HG03045 (cell line): Measurements from ENCODE around the gene ADAP1.
"Not testable (repeated sequence)": the region's sequence is repeated elsewhere in the genome, so short reads cannot be mapped to it uniquely, and the experiment has no call there.

ENCODE experiments used
- ATAC-seq: cut with Tn5 transposase; IDR thresholded peaks from one replicate; pipeline ENCODE4 v1.9.1; 2021; ENCODE audit warnings: mild to moderate bottlenecking, moderate library complexity; ENCODE audit not compliant: unreplicated experiment

Gene ADAP1

DNA sequence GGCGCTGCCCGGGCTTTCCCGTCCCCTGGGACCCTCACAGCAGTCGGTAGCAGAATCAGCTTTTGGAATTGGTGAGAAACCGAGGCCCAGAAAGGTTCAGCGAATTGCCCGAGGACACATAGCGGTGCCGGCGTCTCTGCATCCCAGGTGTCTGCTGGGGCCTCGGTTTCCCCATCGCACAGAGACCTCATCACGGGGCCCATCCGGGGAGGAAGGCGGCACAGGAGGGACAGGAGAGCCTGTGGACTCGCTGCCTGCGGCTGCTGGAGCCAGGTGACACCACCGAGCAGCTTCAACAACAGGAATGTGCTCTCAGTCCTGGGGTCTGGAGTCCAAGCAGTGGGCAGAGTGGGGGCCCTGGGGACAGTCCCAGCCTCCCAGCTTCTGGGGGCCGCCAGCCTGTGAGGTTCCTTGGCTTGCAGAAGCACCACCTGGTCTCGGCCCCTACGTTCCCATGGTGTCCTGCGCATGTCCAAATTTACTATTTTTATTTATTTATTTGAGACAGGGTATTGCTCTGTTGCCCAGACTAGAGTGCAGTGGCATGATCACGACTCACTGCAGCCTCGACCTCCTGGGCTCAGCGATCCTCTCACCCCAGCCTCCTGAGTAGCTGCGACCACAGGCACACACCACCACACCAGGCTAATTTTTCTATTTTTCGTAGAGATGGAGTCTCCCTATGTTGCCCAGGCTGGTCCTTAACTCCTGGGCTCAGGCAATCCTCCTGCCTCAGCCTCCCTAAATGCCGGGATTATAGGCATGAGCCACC lies 21.4 kb upstream of the ADAP1 start:
- ATAC-seq: no peak

DNA sequence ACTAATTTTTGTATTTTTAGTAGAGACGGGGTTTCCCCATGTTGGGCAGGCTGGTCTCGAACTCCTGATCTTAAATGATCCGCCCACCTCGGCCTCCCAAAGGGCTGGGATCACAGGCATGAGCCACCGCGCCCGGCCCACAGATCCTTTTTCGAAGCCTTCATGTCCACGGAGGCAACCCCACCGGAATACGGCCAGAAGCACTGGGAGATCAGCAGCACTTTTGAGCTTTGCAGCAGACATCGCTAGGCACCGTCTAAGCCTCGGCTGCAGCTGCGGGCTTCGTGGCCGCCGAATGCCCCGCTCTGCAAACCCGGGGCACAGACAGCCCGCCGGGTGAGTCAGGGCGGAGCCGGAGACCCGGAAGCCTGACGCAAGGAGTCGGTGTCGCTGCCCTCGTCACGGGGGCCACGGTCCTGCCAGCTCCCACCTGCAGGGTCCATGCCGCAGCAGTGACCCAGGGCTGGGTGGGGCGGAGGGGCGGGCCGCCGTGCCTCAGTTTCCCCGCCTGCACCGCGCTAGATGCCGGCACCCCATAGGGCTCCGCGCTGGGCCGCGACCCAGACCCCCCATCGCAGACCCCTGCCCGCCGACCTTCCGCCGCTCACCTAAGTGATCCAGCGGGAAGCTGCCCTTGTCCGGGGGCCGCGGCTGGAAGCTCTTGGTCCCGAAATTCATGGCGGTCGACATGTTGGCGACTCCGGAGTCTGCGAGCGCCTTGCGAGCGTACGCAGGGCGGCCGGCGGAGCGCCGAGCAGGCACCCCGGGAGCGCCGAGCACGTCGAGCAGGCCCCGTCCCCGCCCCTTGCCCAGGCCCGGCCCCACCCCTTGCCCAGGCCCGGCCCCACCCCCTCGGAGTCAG lies 20.6 kb upstream of the ADAP1 start, which contains the start of gene COX19:
TSS of gene COX19 (minus strand) at position 730 of the 862 bp plus-strand sequence. CDS start at position 690, 40 bp downstream.
- peak; percentile 74 for ATAC-seq

DNA sequence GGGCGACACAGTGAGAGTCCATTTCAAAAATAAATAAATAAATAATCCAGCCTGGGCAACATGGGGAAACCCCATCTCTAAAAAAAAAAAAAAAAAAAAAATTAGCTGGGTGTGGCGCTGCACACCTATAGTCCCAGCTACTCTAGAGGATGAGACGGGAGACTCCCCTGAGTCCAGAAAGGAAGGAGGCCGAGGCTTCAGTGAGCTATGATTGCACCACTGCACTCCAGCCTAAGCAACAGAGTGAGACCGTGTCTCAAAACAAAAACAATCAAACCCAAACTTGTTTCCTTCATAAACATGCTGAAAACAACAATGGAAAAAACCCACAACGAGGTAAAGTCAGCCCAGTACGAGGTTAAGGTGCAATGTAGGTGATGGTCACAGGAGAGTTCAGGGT lies 19.7 kb upstream of the ADAP1 start:
- ATAC-seq: no peak

DNA sequence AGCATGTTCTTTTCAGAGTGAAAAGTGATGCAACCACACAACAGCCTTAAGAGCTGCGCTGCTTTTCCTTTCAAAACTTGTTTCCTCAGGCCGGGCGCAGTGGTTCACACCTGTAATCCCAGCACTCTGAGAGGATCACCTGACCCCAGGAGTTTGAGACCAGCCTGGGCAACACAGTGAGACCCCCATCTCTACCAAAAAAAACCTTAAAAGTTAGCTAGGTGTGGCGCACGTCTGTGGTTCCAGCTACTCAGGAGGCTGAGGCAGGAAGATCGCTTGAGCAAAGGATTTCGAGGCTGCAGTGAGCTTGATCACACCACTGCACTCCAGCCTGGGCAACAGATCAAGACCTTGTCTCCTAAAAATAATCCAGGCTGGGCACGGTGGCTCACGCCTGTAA lies 18.8 kb upstream of the ADAP1 start:
- no peak for ATAC-seq

DNA sequence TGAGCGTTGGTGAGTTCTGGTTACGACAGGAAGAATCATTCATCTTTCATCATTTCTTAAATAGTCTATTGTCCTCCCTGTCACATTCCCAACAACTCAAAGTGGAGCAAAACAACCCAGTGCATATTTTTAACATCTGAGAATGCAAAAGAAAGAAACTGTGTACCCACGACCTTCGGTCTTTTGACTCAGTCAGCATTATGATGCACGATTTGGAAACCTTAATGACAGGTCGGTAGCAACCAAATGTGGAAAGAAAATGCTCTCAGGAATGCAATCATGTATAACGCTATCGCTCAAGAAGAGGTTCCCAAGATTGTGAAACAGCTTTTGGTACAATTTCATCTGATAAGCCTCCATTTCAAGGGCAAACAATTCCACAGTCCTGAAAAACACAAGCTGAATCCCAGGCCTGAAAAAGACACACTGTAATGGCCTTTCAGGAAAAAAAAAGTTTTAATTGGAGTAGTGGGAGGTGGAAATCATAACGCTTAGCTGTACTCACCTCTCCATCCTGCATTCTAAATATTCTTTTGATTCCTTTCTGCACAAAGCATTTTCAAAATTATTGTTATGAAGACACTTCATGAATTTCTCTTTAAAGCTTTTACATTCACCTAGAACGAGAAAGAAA lies 18.3 kb upstream of the ADAP1 start:
- no peak for ATAC-seq

DNA sequence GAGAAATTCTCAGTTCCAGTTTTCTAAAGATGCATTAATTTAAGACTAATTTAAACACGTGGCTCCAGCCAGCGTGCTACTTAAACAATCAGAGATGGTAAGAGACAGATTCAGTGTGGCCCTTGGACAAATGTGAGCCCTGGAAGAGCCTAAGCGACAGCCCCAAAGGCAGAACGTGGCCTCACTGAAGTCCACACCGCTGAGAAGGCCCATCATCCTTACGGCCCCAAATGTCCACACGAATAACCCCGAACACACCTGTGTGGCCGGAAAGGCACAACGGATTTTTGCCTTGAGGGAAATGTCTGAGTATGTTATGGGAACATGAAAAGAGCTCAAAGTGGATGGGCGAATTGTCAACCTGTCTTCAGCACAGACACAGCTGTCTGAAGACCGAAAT lies 17.6 kb upstream of the ADAP1 start:
- ATAC-seq: no peak

DNA sequence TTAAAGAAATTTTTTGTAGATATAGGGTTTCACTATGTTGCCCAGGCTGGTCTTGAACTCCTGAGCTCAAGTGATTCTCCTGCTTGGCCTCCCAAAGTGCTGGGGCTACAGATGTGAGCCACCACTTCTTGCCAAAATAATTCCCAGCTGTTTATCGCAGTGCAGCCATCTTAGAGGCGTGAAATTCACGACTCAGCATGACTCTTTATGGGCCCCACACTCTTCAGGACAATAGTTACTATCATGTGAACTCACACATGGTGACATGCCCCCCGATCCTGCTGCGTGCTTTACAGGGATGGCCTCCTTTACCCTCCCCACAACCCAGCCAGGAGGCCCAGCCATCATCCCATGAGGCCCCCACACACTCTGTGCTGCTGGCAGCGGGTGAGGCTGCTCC lies 16.3 kb upstream of the ADAP1 start:
- no peak for ATAC-seq

DNA sequence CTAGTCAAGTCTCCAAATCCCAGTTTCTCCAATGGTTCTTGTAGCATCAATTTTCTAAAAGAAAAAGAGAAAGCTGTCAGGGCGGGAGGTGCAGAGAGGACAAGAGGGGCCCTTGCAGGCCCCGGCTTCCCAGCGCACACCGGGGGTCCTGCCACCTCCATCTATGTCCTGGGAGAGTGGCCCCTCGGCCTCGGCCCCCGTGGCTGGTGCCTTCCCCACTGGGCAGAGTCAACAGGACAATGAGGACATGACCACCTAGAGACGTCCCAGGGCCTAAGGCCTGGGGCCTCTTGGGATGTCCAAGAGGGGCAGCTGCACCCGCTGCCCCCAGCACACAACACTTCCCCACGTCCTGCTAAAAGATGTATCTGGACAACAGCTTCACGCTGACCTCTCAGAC lies 14.9 kb upstream of the ADAP1 start:
- no peak for ATAC-seq

DNA sequence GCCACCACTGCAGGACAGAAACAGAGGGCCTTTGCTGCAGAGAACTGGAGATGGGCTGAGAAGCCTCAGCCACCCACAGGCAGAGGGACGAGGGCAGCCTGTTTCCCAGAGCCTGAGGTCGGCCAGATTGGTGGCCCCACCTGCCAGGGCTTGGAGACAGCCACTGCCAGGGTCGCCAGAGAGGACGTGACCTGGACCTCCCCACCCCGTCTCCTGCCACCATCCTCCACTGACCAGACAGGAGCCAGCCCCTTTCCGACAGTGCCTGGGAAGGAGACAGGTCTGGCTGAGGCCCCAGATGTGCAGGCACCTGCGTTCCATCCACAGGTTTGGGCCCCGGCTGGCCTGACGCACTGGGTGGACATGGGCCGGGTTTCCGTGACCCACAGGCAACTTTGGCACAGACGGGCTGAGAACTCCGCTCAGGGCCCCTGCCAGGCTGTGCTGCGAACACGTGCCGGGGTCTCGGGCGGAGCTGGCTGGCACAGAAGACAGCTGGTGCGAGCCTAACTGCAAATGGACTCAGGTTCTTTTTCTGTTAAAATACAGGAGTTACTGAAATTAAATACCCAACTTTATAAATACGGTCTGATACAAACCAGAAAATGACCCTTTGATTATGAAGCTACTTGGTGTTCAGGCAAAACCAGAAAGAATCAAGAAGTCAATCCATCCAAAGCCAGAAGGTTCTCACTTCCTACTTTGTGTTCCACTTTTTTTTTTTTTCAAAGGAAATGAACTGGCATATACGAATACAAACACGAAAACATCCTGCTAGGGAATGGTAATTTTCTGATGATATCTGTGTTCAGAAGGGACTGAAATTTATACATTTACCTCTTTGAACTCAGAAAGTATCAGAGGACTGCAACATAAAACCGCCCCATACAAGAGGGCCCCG lies 14.0 kb upstream of the ADAP1 start:
- ATAC-seq: no peak

DNA sequence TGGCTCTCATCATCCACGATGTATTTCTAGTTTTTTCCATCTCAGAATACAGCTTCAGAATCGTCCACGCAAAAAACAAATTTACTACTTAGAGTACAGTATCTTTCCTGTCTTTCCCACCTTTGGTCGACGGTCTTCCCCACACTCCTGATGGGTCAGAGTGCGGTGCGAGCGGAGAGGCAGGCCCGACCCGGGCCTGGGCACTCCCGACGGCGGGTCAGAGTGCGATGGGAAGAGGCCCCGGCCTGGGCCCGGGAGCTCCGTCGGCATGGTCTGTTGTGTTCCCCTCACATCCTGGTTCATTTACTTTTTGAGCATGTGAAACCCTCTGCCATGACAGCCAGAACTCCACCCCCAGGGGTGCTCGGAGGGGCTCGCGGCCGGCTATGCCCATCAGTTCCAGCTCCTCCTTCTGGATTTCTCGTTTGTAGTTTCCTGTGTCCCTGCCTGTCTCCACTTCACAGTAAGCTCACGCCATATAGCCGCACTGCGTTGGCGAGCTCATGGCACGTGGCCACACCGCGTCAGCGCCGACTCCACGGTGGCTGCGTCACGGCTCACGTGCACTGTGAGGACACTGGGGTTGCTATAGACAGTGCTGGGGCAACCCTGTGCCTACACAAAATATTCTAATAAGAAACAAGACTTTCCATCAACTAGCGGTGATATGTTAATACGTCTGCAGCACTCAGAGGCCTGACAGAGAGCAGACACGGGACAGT lies 13.0 kb upstream of the ADAP1 start:
- ATAC-seq: no peak

DNA sequence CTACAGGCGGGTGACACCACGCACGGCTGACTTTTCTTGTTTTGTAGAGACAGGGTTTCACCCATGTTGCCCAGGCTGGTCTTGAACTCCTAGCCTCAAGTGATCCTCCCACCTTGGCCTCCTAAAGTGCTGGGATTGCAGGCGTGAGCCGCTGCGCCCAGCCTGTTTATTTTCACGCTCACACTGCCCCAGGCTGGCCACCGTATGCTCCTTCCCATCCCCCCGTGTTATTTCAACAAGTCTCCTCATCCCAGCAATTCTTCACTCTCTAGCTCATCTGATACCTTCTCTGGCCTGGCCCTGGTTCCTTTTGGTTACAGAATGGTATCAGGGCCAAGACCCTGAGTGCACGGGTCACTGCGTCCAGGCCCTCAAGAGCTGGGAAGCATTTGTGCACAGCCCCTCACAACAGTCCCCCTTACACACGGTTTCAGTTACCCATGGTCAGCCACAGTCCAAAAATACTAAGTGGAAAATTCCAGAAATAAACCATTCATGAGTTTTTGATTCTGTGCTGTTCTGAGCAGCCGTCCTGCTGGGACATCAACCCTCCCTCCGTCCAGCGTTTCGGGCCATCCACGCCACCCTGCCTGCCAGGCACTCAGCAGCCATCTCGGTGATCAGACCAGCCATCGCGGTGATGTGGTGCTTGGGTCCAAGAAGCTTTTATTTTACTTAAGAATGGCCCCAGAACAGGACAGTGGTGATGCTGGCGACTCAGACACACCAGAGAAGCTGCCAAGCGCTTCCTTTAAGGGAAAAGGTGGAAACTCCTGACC lies 12.0 kb upstream of the ADAP1 start:
- no peak for ATAC-seq

DNA sequence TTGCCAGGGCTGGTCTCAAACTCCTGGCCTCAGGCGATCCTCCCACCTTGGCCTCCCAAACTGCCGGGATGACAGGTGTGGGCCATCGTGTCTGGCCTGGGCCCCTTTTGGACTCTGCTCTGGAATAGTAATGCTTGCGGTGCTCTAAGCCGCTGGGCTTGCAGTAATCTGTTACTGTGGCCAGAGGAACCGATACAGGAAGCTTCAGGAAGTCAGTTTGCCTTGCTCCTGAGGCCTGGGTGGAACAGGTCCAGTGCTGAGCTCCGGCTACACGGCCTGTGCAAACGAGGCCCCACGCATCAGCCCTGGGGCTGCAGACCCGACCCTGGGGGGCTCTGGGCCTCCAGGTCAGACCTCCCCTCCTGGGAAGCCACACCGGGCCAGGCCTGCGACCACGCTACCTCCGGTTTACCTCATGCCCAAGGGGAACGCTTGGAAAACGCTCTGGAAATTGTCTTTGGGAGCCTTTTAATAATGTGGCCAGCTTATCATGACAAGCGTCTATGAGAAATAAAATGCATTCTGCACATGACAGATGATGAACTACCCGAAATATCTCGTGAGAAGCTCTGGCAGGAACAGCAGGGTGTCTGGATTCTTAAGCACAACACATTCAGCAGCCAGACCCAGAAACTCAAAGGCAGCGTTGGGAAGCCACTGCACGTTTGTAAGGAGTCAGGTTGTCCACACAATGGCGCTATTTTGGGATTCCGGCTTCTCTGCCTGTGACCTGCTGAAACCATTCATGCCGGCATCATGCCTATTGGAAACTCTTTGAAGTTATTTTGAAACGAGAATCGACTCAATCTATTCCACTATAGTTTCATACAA lies 10.1 kb upstream of the ADAP1 start:
- no peak for ATAC-seq

DNA sequence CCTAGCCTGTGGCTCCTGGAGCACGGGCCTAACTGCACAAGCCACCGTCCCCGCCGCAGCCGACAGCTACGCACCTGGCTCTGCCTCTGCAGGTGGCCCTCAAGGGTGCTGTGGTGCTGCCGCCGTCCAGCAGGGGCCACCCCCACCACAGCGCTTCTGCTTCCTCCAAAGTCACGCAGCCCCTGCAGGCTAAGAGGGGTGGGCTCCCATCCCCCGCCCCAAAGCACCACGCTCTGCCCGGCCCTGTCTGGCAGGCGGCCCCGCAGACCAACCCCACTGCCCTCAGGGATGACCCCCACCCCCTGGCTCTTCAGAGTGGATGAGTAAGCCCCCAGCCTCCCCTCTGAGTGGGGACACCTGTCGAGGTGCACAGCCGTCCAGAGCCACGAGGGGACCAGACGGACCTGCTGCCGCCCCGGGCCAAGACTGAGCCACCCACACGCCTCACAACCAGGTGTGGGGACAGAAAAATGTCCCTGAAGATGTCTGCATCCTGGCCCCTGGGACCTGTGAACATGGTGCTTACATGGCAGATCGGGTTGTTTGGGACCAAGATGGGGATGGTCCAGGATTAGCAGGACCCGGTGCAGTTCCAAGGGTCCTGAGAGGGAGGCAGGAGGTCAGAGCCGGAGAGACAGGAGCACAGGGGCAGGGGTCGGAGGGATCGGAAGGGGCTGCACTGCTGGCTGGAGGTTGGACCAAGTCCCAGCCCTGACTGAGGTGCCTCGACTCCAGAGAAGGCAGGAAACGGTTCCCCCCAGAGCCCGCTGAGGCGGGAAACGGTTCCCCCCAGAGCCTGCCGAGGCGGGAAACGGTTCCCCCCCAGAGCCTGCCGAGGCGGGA lies 9.0 kb upstream of the ADAP1 start:
- no peak for ATAC-seq

DNA sequence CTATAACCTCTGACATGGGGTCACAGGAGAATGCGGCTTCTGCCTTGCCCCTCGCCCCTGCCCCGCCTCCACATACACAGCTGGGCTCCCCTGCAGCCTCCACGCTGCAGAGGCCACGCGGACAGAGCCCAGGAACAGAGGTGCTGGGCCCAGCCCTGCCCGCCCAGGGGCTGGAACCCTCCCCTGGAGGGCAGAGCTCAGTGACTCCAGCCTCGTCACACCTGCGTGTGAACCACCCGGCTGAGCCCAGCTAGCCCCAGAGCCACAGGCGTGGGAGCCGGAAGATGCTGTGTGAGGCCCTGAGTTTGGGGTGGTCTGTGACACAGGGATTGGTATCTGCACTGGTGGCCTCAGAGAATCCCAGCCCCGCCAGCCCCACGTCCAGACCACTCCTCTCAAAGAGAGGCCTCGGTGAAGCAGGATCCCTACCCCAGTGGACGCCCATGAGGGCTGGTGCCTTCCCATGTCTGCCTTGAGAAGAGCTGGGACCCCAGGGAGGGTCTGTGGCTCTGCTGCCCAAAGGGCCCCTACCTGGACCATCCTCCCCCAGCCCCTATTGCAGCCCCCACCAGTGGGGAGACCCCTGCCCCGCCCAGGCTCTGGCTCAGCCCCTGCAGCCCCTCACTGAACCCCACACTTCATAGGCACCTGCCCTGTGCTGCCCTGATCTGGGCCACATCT lies 8.1 kb upstream of the ADAP1 start:
- no peak for ATAC-seq

DNA sequence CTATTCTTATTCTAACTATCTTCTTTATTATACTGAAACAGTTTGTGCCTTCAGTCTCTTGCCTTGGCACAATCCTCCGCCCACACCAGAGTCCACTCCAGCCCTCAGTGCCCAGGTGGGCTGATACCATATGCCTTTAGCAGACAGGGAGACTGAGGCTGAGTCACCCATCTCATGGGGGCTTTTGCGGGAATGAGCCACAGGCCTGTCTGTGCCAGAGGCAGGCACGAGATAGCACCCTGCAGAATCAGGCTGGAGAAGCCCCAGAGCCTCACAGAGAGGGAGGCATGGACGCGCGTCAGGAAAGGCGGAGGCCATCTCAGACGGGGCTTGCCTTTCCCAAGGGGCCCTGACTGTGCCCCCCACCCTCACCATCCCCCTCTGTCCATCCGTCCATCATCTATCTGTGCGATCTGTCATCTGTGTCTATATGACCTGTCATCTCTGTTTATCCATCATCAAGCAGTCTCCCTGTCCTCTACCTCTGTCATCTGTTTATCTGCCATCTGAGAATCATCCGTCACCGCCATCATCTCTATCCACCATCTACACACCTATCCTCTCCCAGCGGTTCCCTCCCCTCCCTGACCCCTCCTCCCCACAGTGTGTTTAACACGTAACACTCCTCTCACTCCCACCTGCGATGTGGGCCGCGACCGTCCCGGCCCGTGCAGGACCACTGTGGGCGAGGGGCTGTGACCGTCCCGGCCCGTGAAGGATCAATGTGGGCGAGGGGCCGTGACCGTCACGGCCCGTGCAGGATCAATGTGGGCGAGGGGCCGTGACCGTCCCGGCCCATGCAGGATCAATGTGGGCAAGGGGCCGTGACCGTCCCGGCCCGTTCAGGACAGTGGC lies 7.3 kb upstream of the ADAP1 start:
- ATAC-seq: no peak

DNA sequence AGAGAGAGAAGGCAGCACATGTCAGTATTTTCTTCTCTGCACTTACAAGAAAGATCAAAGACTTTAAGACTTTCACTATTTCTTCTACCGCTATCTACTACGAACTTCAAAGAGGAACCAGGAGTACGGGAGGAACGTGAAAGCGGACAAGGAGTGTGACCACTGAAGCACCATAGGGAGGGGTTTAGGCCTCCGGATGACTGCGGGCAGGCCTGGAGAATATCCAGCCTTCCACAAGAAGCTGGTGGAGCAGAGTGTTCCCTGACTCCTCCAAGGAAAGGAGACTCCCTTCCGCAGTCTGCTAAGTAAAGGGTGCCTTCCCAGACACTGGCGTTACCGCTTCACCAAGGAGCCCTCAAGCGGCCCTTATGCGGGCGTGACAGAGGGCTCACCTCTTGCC lies 6.5 kb upstream of the ADAP1 start:
- not testable (repeated sequence) for ATAC-seq
